ENCODE data around the gene PAF1. TPM values are rescaled to one million over a fixed set of nuclear protein-coding genes. Genes with fewer than 3 reads are reported as not detected.
A peak's percentile ranks its signal among the peaks of the same experiment; 100 is the strongest.

Gene PAF1
- total and polyA plus RNA-seq, 2 of the 13 experiments (the other 11 are each of a cell fraction or from before 2014, with no cell fraction given), result 30.2 to 31.1 TPM

- no peak for TF ChIP-seq POGK (CRISPR knock-in tag; conservative IDR thresholded peaks at IDR 0.05)
- TF ChIP-seq, protein P1, sequence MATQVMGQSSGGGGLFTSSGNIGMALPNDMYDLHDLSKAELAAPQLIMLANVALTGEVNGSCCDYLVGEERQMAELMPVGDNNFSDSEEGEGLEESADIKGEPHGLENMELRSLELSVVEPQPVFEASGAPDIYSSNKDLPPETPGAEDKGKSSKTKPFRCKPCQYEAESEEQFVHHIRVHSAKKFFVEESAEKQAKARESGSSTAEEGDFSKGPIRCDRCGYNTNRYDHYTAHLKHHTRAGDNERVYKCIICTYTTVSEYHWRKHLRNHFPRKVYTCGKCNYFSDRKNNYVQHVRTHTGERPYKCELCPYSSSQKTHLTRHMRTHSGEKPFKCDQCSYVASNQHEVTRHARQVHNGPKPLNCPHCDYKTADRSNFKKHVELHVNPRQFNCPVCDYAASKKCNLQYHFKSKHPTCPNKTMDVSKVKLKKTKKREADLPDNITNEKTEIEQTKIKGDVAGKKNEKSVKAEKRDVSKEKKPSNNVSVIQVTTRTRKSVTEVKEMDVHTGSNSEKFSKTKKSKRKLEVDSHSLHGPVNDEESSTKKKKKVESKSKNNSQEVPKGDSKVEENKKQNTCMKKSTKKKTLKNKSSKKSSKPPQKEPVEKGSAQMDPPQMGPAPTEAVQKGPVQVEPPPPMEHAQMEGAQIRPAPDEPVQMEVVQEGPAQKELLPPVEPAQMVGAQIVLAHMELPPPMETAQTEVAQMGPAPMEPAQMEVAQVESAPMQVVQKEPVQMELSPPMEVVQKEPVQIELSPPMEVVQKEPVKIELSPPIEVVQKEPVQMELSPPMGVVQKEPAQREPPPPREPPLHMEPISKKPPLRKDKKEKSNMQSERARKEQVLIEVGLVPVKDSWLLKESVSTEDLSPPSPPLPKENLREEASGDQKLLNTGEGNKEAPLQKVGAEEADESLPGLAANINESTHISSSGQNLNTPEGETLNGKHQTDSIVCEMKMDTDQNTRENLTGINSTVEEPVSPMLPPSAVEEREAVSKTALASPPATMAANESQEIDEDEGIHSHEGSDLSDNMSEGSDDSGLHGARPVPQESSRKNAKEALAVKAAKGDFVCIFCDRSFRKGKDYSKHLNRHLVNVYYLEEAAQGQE (IDR thresholded peaks at IDR 0.05; ENCODE audit: borderline replicate concordance in 1 of 2, low read depth in 1 of 2, low read length in 2 of 2), result no peak
- TF ChIP-seq SMAD3 (CRISPR knock-in tag; IDR thresholded peaks at IDR 0.05), result 0 out of 2 replicates have a peak, but pooled peaks have one; percentile 34
- TF ChIP-seq NFYC (CRISPR knock-in tag; IDR thresholded peaks at IDR 0.05), result no peak
- TF ChIP-seq KLF16 (CRISPR knock-in tag; IDR thresholded peaks at IDR 0.05), result no peak
- no peak for TF ChIP-seq KDM3A (CRISPR knock-in tag; IDR thresholded peaks at IDR 0.05; ENCODE audit: low read depth)
- no peak for TF ChIP-seq ZZZ3 (CRISPR knock-in tag; IDR thresholded peaks at IDR 0.05; ENCODE audit: borderline replicate concordance)
- TF ChIP-seq ZSCAN30 (CRISPR knock-in tag; IDR thresholded peaks at IDR 0.05), result no peak
- no peak for TF ChIP-seq SP5 (CRISPR knock-in tag; IDR thresholded peaks at IDR 0.05; ENCODE audit: borderline replicate concordance, low read depth)
- TF ChIP-seq, protein P2, sequence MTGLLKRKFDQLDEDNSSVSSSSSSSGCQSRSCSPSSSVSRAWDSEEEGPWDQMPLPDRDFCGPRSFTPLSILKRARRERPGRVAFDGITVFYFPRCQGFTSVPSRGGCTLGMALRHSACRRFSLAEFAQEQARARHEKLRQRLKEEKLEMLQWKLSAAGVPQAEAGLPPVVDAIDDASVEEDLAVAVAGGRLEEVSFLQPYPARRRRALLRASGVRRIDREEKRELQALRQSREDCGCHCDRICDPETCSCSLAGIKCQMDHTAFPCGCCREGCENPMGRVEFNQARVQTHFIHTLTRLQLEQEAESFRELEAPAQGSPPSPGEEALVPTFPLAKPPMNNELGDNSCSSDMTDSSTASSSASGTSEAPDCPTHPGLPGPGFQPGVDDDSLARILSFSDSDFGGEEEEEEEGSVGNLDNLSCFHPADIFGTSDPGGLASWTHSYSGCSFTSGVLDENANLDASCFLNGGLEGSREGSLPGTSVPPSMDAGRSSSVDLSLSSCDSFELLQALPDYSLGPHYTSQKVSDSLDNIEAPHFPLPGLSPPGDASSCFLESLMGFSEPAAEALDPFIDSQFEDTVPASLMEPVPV (CRISPR knock-in tag; IDR thresholded peaks at IDR 0.05), result 0 out of 2 replicates have a peak, but pooled peaks have one; percentile 42
- TF ChIP-seq, protein P3, sequence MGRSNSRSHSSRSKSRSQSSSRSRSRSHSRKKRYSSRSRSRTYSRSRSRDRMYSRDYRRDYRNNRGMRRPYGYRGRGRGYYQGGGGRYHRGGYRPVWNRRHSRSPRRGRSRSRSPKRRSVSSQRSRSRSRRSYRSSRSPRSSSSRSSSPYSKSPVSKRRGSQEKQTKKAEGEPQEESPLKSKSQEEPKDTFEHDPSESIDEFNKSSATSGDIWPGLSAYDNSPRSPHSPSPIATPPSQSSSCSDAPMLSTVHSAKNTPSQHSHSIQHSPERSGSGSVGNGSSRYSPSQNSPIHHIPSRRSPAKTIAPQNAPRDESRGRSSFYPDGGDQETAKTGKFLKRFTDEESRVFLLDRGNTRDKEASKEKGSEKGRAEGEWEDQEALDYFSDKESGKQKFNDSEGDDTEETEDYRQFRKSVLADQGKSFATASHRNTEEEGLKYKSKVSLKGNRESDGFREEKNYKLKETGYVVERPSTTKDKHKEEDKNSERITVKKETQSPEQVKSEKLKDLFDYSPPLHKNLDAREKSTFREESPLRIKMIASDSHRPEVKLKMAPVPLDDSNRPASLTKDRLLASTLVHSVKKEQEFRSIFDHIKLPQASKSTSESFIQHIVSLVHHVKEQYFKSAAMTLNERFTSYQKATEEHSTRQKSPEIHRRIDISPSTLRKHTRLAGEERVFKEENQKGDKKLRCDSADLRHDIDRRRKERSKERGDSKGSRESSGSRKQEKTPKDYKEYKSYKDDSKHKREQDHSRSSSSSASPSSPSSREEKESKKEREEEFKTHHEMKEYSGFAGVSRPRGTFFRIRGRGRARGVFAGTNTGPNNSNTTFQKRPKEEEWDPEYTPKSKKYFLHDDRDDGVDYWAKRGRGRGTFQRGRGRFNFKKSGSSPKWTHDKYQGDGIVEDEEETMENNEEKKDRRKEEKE (IDR thresholded peaks at IDR 0.05), result no peak
- no peak for TF ChIP-seq IRF1 (CRISPR knock-in tag; IDR thresholded peaks at IDR 0.05; ENCODE audit: low read depth)
- no peak for TF ChIP-seq HNRNPUL1 (IDR thresholded peaks at IDR 0.05; ENCODE audit: low read depth, low read length)
- peak; percentile 54; the same call in 1 of the 2 replicates for TF ChIP-seq PHF8 (CRISPR knock-in tag; IDR thresholded peaks at IDR 0.05)
Measured at GRCh38 chr19:39428283-39429112, 37.6 kb upstream of the PAF1 start (continued).

Measured in HepG2 (cell line).